ENCODE measurements around the gene CYP27C1. TPM values are rescaled to one million over a fixed set of nuclear protein-coding genes. Genes with fewer than 3 reads are reported as not detected.

Gene CYP27C1
- total and polyA plus RNA-seq, 10 of the 15 experiments (the other 5 are each of a cell fraction or from before 2014, with no cell fraction given): not detected

- no peaks in the 10 kb centered on the region for H4K20me1 ChIP-seq (ENCODE audit: control insufficient read depth, insufficient read depth)
- no peak overlapping the region for H3K27ac ChIP-seq (ENCODE audit: control insufficient read depth, insufficient read depth)
- FAIRE-seq (peak; percentile 31), ATAC-seq (peak; percentile 88), DNase-seq (ENCODE audit: low read depth, low spot score) (peak; percentile 7)
- ChIA-PET CTCF (interaction anchor here (1.1 to 1.4 kb wide), 2 partner anchors 19 to 91 kb away, joined by 3 to 4 read pairs; no protein-coding TSS in a partner anchor), POLR2A (no interaction called here), SMC1A (ENCODE audit: uncharacterized antibody, unreplicated experiment) (no interaction called here), RAD21 (ENCODE audit: unreplicated experiment) (interaction anchor here (1.3 kb wide), 2 partner anchors 59 to 91 kb away, joined by 4 to 5 read pairs; no protein-coding TSS in a partner anchor)
- no peak overlapping the region; the same call in 1 of the 2 replicates for H3K4me2 ChIP-seq (ENCODE audit: control insufficient read depth, insufficient read depth)
- BruUV-seq (replicated peaks): no TSS peak
- no peaks in the 10 kb centered on the region for H3K4me1 ChIP-seq (ENCODE audit: control insufficient read depth, insufficient read depth, low read length)
- no peaks in the 10 kb centered on the region for H3K9me3 ChIP-seq (replicated peaks; ENCODE audit: control insufficient read depth, insufficient read depth, low read length)
- H3K27me3 ChIP-seq (replicated peaks in 1 of 2; ENCODE audit: control insufficient read depth in 2 of 2, insufficient read depth in 2 of 2, low read length in 1 of 2): no peaks in the 10 kb centered on the region; a peak in 1 of 4 replicates
- in situ Hi-C loops (cut with MboI): no loop called here
- H3K79me2 ChIP-seq (ENCODE audit: control insufficient read depth, insufficient read depth, low read length): no peaks in the 10 kb centered on the region
- no peak overlapping the region for H2AFZ ChIP-seq (ENCODE audit: control insufficient read depth, low read depth, low read length)
- H3K4me3 ChIP-seq: no peak overlapping the region
- H3K36me3 ChIP-seq (ENCODE audit: control insufficient read depth in 2 of 2, insufficient read depth in 2 of 2, low read length in 1 of 2): no peaks in the 10 kb centered on the region
- intact Hi-C loops (cut with micrococcal nuclease; ENCODE audit: unreplicated experiment): loop anchor here (5.0 kb wide), 1 partner anchor 91 kb away; no protein-coding TSS in a partner anchor
- no peak overlapping the region for H3K9ac ChIP-seq (ENCODE audit: control insufficient read depth, insufficient read depth, low read length)
- 5% methylated on average over 11 of the region's 11 CpGs for WGBS (ENCODE audit: insufficient coverage, insufficient replicate concordance, low lambda C conversion rate, missing lambda C conversion rate)
- TF ChIP-seq SPI1 (IDR thresholded peaks at IDR 0.05; ENCODE audit: borderline replicate concordance, insufficient read depth, low read depth, low read length) (peak; percentile 51; the same call in 1 of the 2 replicates), BHLHE40 (IDR thresholded peaks at IDR 0.05; ENCODE audit: borderline replicate concordance in 1 of 2, low read depth in 2 of 2, low read length in 1 of 2) (no peak), ZNF592 (IDR thresholded peaks at IDR 0.05) (no peak), IKZF2 (IDR thresholded peaks at IDR 0.05) (peak; percentile 11 to 34; a peak in 2 of 4 replicates), JUNB (IDR thresholded peaks at IDR 0.05) (no peak), NR2C2 (IDR thresholded peaks at IDR 0.05; ENCODE audit: borderline replicate concordance, control insufficient read depth, insufficient read length, low read depth) (no peak), BCLAF1 (IDR thresholded peaks at IDR 0.05) (no peak), JUND (IDR thresholded peaks at IDR 0.05; ENCODE audit: low read depth, low read length) (no peak), PML (IDR thresholded peaks at IDR 0.05; ENCODE audit: low read length) (no peak), ZZZ3 (IDR thresholded peaks at IDR 0.05; ENCODE audit: control insufficient read depth, insufficient read length, low read depth) (no peak), RAD21 (IDR thresholded peaks at IDR 0.05; ENCODE audit: insufficient read depth, low read depth, low read length) (no peak)
- TF ChIP-seq, protein P1, sequence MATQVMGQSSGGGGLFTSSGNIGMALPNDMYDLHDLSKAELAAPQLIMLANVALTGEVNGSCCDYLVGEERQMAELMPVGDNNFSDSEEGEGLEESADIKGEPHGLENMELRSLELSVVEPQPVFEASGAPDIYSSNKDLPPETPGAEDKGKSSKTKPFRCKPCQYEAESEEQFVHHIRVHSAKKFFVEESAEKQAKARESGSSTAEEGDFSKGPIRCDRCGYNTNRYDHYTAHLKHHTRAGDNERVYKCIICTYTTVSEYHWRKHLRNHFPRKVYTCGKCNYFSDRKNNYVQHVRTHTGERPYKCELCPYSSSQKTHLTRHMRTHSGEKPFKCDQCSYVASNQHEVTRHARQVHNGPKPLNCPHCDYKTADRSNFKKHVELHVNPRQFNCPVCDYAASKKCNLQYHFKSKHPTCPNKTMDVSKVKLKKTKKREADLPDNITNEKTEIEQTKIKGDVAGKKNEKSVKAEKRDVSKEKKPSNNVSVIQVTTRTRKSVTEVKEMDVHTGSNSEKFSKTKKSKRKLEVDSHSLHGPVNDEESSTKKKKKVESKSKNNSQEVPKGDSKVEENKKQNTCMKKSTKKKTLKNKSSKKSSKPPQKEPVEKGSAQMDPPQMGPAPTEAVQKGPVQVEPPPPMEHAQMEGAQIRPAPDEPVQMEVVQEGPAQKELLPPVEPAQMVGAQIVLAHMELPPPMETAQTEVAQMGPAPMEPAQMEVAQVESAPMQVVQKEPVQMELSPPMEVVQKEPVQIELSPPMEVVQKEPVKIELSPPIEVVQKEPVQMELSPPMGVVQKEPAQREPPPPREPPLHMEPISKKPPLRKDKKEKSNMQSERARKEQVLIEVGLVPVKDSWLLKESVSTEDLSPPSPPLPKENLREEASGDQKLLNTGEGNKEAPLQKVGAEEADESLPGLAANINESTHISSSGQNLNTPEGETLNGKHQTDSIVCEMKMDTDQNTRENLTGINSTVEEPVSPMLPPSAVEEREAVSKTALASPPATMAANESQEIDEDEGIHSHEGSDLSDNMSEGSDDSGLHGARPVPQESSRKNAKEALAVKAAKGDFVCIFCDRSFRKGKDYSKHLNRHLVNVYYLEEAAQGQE (IDR thresholded peaks at IDR 0.05; ENCODE audit: low read depth, low read length): no peak
These were observed 61.3 kb downstream of the CYP27C1 start for GRCh38 chr2:127158614-127159290.
